Measurements from ENCODE around the gene CA10.

CA10 gene

GRCh38 chr17:51855806-51856205 lies 302.7 kb downstream of the CA10 start:
- DNase-seq: no peak

- DNase-seq: no peak
Observed at GRCh38 chr17:51853857-51854256, 304.7 kb downstream of the CA10 start.

- no peak for DNase-seq
Observed at GRCh38 chr17:51852603-51853002, 305.9 kb downstream of the CA10 start.

- DNase-seq: no peak
Observed at GRCh38 chr17:51850201-51850600, 308.3 kb downstream of the CA10 start.

- no peak for DNase-seq
Observed at GRCh38 chr17:51848451-51848850, 310.1 kb downstream of the CA10 start.

- DNase-seq: no peak
Observed at GRCh38 chr17:51846566-51846965, 311.9 kb downstream of the CA10 start.

- DNase-seq: no peak
Observed at GRCh38 chr17:51845776-51846175, 312.7 kb downstream of the CA10 start.

- no peak for DNase-seq
Observed at GRCh38 chr17:51842763-51843162, 315.8 kb downstream of the CA10 start.

- DNase-seq: no peak
Observed at GRCh38 chr17:51841669-51842068, 316.8 kb downstream of the CA10 start.

- no peak for DNase-seq
Observed at GRCh38 chr17:51840688-51841087, 317.8 kb downstream of the CA10 start.

- no peak for DNase-seq
Observed at GRCh38 chr17:51833620-51834019, 324.9 kb downstream of the CA10 start.

- no peak for DNase-seq
Observed at GRCh38 chr17:51833045-51833444, 325.5 kb downstream of the CA10 start.

GRCh38 chr17:51830886-51831285 lies 327.6 kb downstream of the CA10 start:
- DNase-seq: no peak

- no peak for DNase-seq
Observed at GRCh38 chr17:51830451-51830850, 328.1 kb downstream of the CA10 start.

GRCh38 chr17:51828901-51829300 lies 329.6 kb downstream of the CA10 start:
- no peak for DNase-seq

GRCh38 chr17:51827140-51827539 lies 331.4 kb downstream of the CA10 start:
- DNase-seq: no peak

GRCh38 chr17:51820766-51821165 lies 337.7 kb downstream of the CA10 start:
- DNase-seq: no peak

- no peak for DNase-seq
Observed at GRCh38 chr17:51820252-51820651, 338.3 kb downstream of the CA10 start.

GRCh38 chr17:51819341-51820219 lies 338.9 kb downstream of the CA10 start:
- DNase-seq: no peak

- DNase-seq: no peak
Observed at GRCh38 chr17:51818777-51819176, 339.7 kb downstream of the CA10 start.

GRCh38 chr17:51817955-51818354 lies 340.6 kb downstream of the CA10 start:
- DNase-seq: no peak

- DNase-seq: no peak
Observed at GRCh38 chr17:51817117-51817516, 341.4 kb downstream of the CA10 start.

GRCh38 chr17:51815097-51815496 lies 343.4 kb downstream of the CA10 start:
- no peak for DNase-seq

- no peak for DNase-seq
Observed at GRCh38 chr17:51814521-51814920, 344.0 kb downstream of the CA10 start.

GRCh38 chr17:51813784-51814174 lies 344.7 kb downstream of the CA10 start:
- no peak for DNase-seq
